Progenitor cell of endocrine pancreas (in vitro differentiated cells): ENCODE measurements around the gene ACBD4. TPM values are rescaled to one million over a fixed set of nuclear protein-coding genes. Genes with fewer than 3 reads are reported as not detected.

ENCODE experiments used
- DNase-seq: peaks from one replicate; pipeline ENCODE4 v3.0.0; 2021; ENCODE audit warnings: low spot score; ENCODE audit not compliant: unreplicated experiment
- H3K27ac Mint-ChIP-seq: 2 replicates; pipeline ENCODE4 v1.8.0; 2021; ENCODE audit warnings: mild to moderate bottlenecking, moderate library complexity, mixed read lengths
- H3K27me3 Mint-ChIP-seq: 2 replicates; pipeline ENCODE4 v1.8.0; 2021; ENCODE audit warnings: mixed read lengths
- H3K36me3 Mint-ChIP-seq: 2 replicates; pipeline ENCODE4 v1.8.0; 2022; ENCODE audit warnings: mixed read lengths; ENCODE audit not compliant: insufficient read depth
- H3K4me1 Mint-ChIP-seq: 2 replicates; pipeline ENCODE4 v1.8.0; 2021; ENCODE audit warnings: low read depth, mixed read lengths
- H3K4me3 Mint-ChIP-seq: 2 replicates; pipeline ENCODE4 v1.8.0; 2021; ENCODE audit warnings: low read depth, mild to moderate bottlenecking, moderate library complexity, mixed read lengths
- H3K9me3 Mint-ChIP-seq: 2 replicates; pipeline ENCODE4 v1.8.0; 2021; ENCODE audit warnings: low read depth, mixed read lengths
- CTCF ChIP-seq: fragments of 200-600 bp; sonication (generic); IDR thresholded peaks from one replicate; pipeline ENCODE4 v1.5.0; 2021; ENCODE audit warnings: antibody characterized with exemption, mild to moderate bottlenecking; ENCODE audit not compliant: unreplicated experiment
- total RNA-seq: library from RNA; stranded (reverse); gene quantifications from 2 replicates; pipeline ENCODE4 v1.2.1, GENCODE V29; 2021

Gene ACBD4
- total RNA-seq, 1 donor from 2014 or later = 14.1 TPM

- no peaks in the 10 kb centered on the region for H3K27me3 Mint-ChIP-seq
- peak; percentile 53 for TF ChIP-seq CTCF
- H3K9me3 Mint-ChIP-seq = no peaks in the 10 kb centered on the region
- H3K4me3 Mint-ChIP-seq = peak overlapping the region; percentile 97
- DNase-seq = peak; percentile 78
- H3K4me1 Mint-ChIP-seq = peaks cover 29% of the 10 kb centered on the region
- peak overlapping the region; percentile 99 for H3K27ac Mint-ChIP-seq
- H3K36me3 Mint-ChIP-seq = peaks cover 6% of the 10 kb centered on the region
Observed at GRCh38 chr17:45160447-45161287, 25.2 kb downstream of the ACBD4 start.

- Mint-ChIP-seq H3K27ac (peak within 1 kb of the TSS; percentile 99), H3K9me3 (no peaks in the 10 kb centered on the region), H3K4me1 (peaks cover 26% of the 10 kb centered on the region), H3K27me3 (no peaks in the 10 kb centered on the region), H3K36me3 (peaks cover 8% of the 10 kb centered on the region), H3K4me3 (peak within 1 kb of the TSS; percentile 97)
- TF ChIP-seq CTCF = no peak
- peak; percentile 98 for DNase-seq
Observed at GRCh38 chr17:45161288-45162024, 26.0 kb downstream of the ACBD4 start, which contains the start of gene HEXIM2. Gene HEXIM2, plus strand, starts transcription at chr17:45161875. Its CDS starts 919 bp downstream, at chr17:45162794.

GRCh38 chr17:45162025-45162687 lies 26.7 kb downstream of the ACBD4 start:
- peaks cover 26% of the 10 kb centered on the region for H3K4me1 Mint-ChIP-seq

GRCh38 chr17:45164734-45165269 lies 29.3 kb downstream of the ACBD4 start:
- H3K27me3 Mint-ChIP-seq = no peaks in the 10 kb centered on the region
- peaks cover 11% of the 10 kb centered on the region for H3K36me3 Mint-ChIP-seq
- DNase-seq = no peak
- no peak overlapping the region for H3K4me3 Mint-ChIP-seq
- H3K27ac Mint-ChIP-seq = no peak overlapping the region
- no peaks in the 10 kb centered on the region for H3K9me3 Mint-ChIP-seq
- H3K4me1 Mint-ChIP-seq = peaks cover 11% of the 10 kb centered on the region
- no peak for TF ChIP-seq CTCF

More at GRCh38 chr17:45162025-45162687, 26.7 kb downstream of the ACBD4 start:
- H3K36me3 Mint-ChIP-seq = peaks cover 8% of the 10 kb centered on the region
- H3K27me3 Mint-ChIP-seq = no peaks in the 10 kb centered on the region
- DNase-seq = no peak
- H3K4me3 Mint-ChIP-seq = peak overlapping the region; percentile 97
- H3K27ac Mint-ChIP-seq = peak overlapping the region; percentile 99
- no peaks in the 10 kb centered on the region for H3K9me3 Mint-ChIP-seq
- no peak for TF ChIP-seq CTCF
